Ectodermal cell (in vitro differentiated cells): ENCODE results near the gene CYB5RL.

ENCODE experiments used
- H3K27ac ChIP-seq: 2 replicates; pipeline ENCODE4 v1.7.0; 2013; ENCODE audit warnings: mild to moderate bottlenecking, low read depth, low read length; ENCODE audit not compliant: insufficient read depth, poor library complexity, severe bottlenecking
- H3K27me3 ChIP-seq: 2 replicates; pipeline ENCODE4 v1.7.0; 2013; ENCODE audit warnings: mild to moderate bottlenecking, low read length; ENCODE audit not compliant: insufficient read depth, control insufficient read depth, poor library complexity, severe bottlenecking
- H3K36me3 ChIP-seq: one replicate; pipeline ENCODE4 v1.7.0; 2013; ENCODE audit warnings: low read length; ENCODE audit not compliant: control insufficient read depth, insufficient read depth
- H3K4me1 ChIP-seq: one replicate; pipeline ENCODE4 v1.7.0; 2013; ENCODE audit warnings: low read length; ENCODE audit not compliant: control insufficient read depth, insufficient read depth
- H3K4me3 ChIP-seq: 2 replicates; pipeline ENCODE4 v1.7.0; 2013; ENCODE audit warnings: low read depth, low read length, control low read depth; ENCODE audit not compliant: insufficient read depth
- H3K9me3 ChIP-seq: 2 replicates; pipeline ENCODE4 v1.7.0; 2013; ENCODE audit warnings: mild to moderate bottlenecking, low read length, moderate library complexity; ENCODE audit not compliant: control insufficient read depth
- WGBS, 2 experiments: methylation state at CpG; one replicate each; pipeline ENCODE4 v1.1.7; 2013; ENCODE audit warnings: missing lambda C conversion rate in 2 of 2; 5-methylcytosine and 5-hydroxymethylcytosine counted together

Gene CYB5RL

GRCh38 chr1:54161495-54162168, 38.2 kb downstream of the CYB5RL start:
- no peaks in the 10 kb centered on the region for H3K27me3 ChIP-seq
- WGBS, 2 experiments, result 89 to 91% methylated on average over 6 of the region's 6 CpGs
- no peaks in the 10 kb centered on the region for H3K4me1 ChIP-seq

GRCh38 chr1:54160351-54160750, 39.5 kb downstream of the CYB5RL start:
- Histone ChIP-seq H3K27me3 (no peaks in the 10 kb centered on the region), H3K9me3 (no peaks in the 10 kb centered on the region), H3K4me3 (no peak overlapping the region), H3K4me1 (no peaks in the 10 kb centered on the region), H3K36me3 (no peaks in the 10 kb centered on the region), H3K27ac (no peak overlapping the region)
- WGBS, 2 experiments, result 83 to 84% methylated on average over 3 of the region's 3 CpGs

More at GRCh38 chr1:54161495-54162168, 38.2 kb downstream of the CYB5RL start:
- Histone ChIP-seq H3K4me3 (no peak overlapping the region), H3K9me3 (no peaks in the 10 kb centered on the region), H3K36me3 (no peaks in the 10 kb centered on the region), H3K27ac (no peak overlapping the region)

- H3K27ac ChIP-seq, result no peak overlapping the region
- WGBS, 2 experiments, result 86 to 89% methylated on average over 4 of the region's 4 CpGs
- no peaks in the 10 kb centered on the region for H3K9me3 ChIP-seq
- H3K4me3 ChIP-seq, result no peak overlapping the region
- H3K27me3 ChIP-seq, result no peaks in the 10 kb centered on the region
- H3K36me3 ChIP-seq, result no peaks in the 10 kb centered on the region
- H3K4me1 ChIP-seq, result no peaks in the 10 kb centered on the region
Measured at GRCh38 chr1:54159733-54160316, 40.0 kb downstream of the CYB5RL start.

GRCh38 chr1:54158071-54158470, 41.8 kb downstream of the CYB5RL start:
- Histone ChIP-seq H3K4me1 (no peaks in the 10 kb centered on the region), H3K27ac (no peak overlapping the region), H3K27me3 (no peaks in the 10 kb centered on the region), H3K36me3 (no peaks in the 10 kb centered on the region), H3K9me3 (no peaks in the 10 kb centered on the region), H3K4me3 (no peak overlapping the region)
- WGBS, 2 experiments, result 87 to 91% methylated on average over 3 of the region's 3 CpGs

- Histone ChIP-seq H3K27ac (no peak overlapping the region), H3K27me3 (no peaks in the 10 kb centered on the region), H3K4me3 (no peak overlapping the region), H3K36me3 (no peaks in the 10 kb centered on the region), H3K9me3 (no peaks in the 10 kb centered on the region), H3K4me1 (no peaks in the 10 kb centered on the region)
- WGBS, 2 experiments, result 82 to 88% methylated on average over 6 of the region's 6 CpGs
Measured at GRCh38 chr1:54157401-54157800, 42.4 kb downstream of the CYB5RL start.

- Histone ChIP-seq H3K4me1 (no peaks in the 10 kb centered on the region), H3K9me3 (no peaks in the 10 kb centered on the region), H3K4me3 (no peak overlapping the region), H3K36me3 (no peaks in the 10 kb centered on the region), H3K27me3 (no peaks in the 10 kb centered on the region), H3K27ac (no peak overlapping the region)
- 88 to 90% methylated on average over 7 of the region's 7 CpGs for WGBS, 2 experiments
Measured at GRCh38 chr1:54156986-54157385, 42.8 kb downstream of the CYB5RL start.

- Histone ChIP-seq H3K4me1 (no peaks in the 10 kb centered on the region), H3K36me3 (no peaks in the 10 kb centered on the region), H3K27ac (no peak overlapping the region), H3K9me3 (no peaks in the 10 kb centered on the region), H3K27me3 (no peaks in the 10 kb centered on the region), H3K4me3 (no peak overlapping the region)
- WGBS, 2 experiments, result 80 to 88% methylated on average over 3 of the region's 3 CpGs
Measured at GRCh38 chr1:54156201-54156600, 43.6 kb downstream of the CYB5RL start.

GRCh38 chr1:54153535-54154439, 46.0 kb downstream of the CYB5RL start:
- 75% methylated on average over 19 of the region's 19 CpGs for WGBS, 2 experiments
- Histone ChIP-seq H3K27ac (no peak overlapping the region), H3K4me1 (no peaks in the 10 kb centered on the region), H3K4me3 (no peak overlapping the region), H3K27me3 (no peaks in the 10 kb centered on the region), H3K9me3 (no peaks in the 10 kb centered on the region), H3K36me3 (no peaks in the 10 kb centered on the region)

- Histone ChIP-seq H3K27ac (no peak within 1 kb of the TSS), H3K4me1 (no peaks in the 10 kb centered on the region), H3K36me3 (no peaks in the 10 kb centered on the region), H3K27me3 (no peaks in the 10 kb centered on the region), H3K9me3 (no peaks in the 10 kb centered on the region), H3K4me3 (no peak within 1 kb of the TSS)
- 93 to 94% methylated on average over 5 of the region's 5 CpGs for WGBS, 2 experiments
Measured at GRCh38 chr1:54152696-54153095, 47.1 kb downstream of the CYB5RL start, which contains the start of gene CDCP2. Gene CDCP2 (minus strand): TSS chr1:54153000. CDS start chr1:54152922, 78 bp downstream.

GRCh38 chr1:54151013-54151412, 48.8 kb downstream of the CYB5RL start:
- Histone ChIP-seq H3K4me1 (no peaks in the 10 kb centered on the region), H3K4me3 (no peak overlapping the region), H3K27ac (no peak overlapping the region), H3K9me3 (no peaks in the 10 kb centered on the region), H3K27me3 (no peaks in the 10 kb centered on the region), H3K36me3 (no peaks in the 10 kb centered on the region)
- 85 to 87% methylated on average over 5 of the region's 5 CpGs for WGBS, 2 experiments
